Sigmoid colon (tissue), 7 donors: ENCODE measurements around the gene ENTPD6. TPM values are rescaled to one million over a fixed set of nuclear protein-coding genes. Genes with fewer than 3 reads are reported as not detected.
A peak's percentile ranks its signal among the peaks of the same experiment; 100 is the strongest.

Experiments
- DNase-seq: peaks from one replicate; pipeline ENCODE4 v3.0.0-alpha.2; 2019
- H3K27ac ChIP-seq, 4 donors: fragments of 200-600 bp; sonication (generic); one replicate each; pipeline ENCODE4 v1.5.1; 2016 to 2019; ENCODE audit warnings: mild to moderate bottlenecking in 1 of 4
- H3K27me3 ChIP-seq, 3 donors: fragments of 200-600 bp; sonication (generic); one replicate each; pipeline ENCODE4 v1.5.1; 2019; ENCODE audit warnings: mild to moderate bottlenecking in 1 of 3
- H3K36me3 ChIP-seq, 4 donors: fragments of 200-600 bp; sonication (generic); one replicate each; pipeline ENCODE4 v1.5.1; 2016 to 2019
- H3K4me1 ChIP-seq, 4 donors: fragments of 200-600 bp; sonication (generic); one replicate each; pipeline ENCODE4 v1.5.1; 2017 to 2019
- H3K4me3 ChIP-seq, 4 donors: fragments of 200-600 bp; sonication (generic); one replicate each; pipeline ENCODE4 v1.5.1; 2017 to 2019; ENCODE audit warnings: mild to moderate bottlenecking in 2 of 4, moderate library complexity in 1 of 4
- H3K9me3 ChIP-seq, 4 donors: fragments of 200-600 bp in 3 of 4; sonication (generic) in 3 of 4; one replicate each; pipeline versions ENCODE4 v1.5.1 to v1.6.1; 2013 to 2019
- CTCF ChIP-seq, 4 experiments: fragments of 450-650 bp in 3 of 4; fragments of 200-600 bp in 1 of 4; IDR thresholded peaks; one replicate each; pipeline ENCODE4 v1.5.1; 2016 to 2019; ENCODE audit warnings: antibody characterized with exemption in 4 of 4, mild to moderate bottlenecking in 3 of 4, moderate library complexity in 2 of 4
- EP300 ChIP-seq, 4 donors: sonication (generic); formaldehyde crosslinking; IDR thresholded peaks; one replicate each; pipeline ENCODE4 v1.6.1; 2017; ENCODE audit warnings: antibody characterized with exemption in 4 of 4
- POLR2A ChIP-seq, 2 donors: fragments of 450-650 bp; IDR thresholded peaks; one replicate each; pipeline ENCODE4 v1.6.1; 2016; ENCODE audit warnings: antibody characterized with exemption in 2 of 2, mild to moderate bottlenecking in 2 of 2, moderate library complexity in 2 of 2
- POLR2AphosphoS5 ChIP-seq, 4 donors: sonication (generic); formaldehyde crosslinking; IDR thresholded peaks; one replicate each; pipeline ENCODE4 v1.6.1; 2017; ENCODE audit warnings: antibody characterized with exemption in 4 of 4
- WGBS, 2 donors: extraction: QIAGEN DNeasy Blood & Tissue Kit; methylation state at CpG; one replicate each; pipeline ENCODE4 v1.1.7; 2013; 5-methylcytosine and 5-hydroxymethylcytosine counted together
- intact Hi-C: fragments of 100-400 bp; cut with DNase I; formaldehyde crosslinking; loops from one replicate; pipeline ENCODE4 v1.15.1; 2023
- polyA plus RNA-seq, 3 donors: library from polyadenylated mRNA; stranded (reverse); fragments of 200-250 nt; gene quantifications; one replicate each; pipeline ENCODE4 v1.2.3, GENCODE V29; 2013
- total RNA-seq, 4 donors: library from RNA; depleted of rRNA; stranded (reverse); fragments of >200 nt; gene quantifications; one replicate each; pipeline ENCODE4 v1.1.0, GENCODE V29; 2016
- donor health status: healthy with polysubstance abuse.
- donor health status: Bipolar disorder and iron deficiency.
- donor health status: healthy.

ENTPD6 gene
- total and polyA plus RNA-seq, 7 donors = 26.0 to 117 (median 41.4) TPM

- no peak for DNase-seq
- Histone ChIP-seq H3K27ac (peak overlapping the region; percentile 67 to 97 (median 96)), H3K36me3 (peaks cover 0 to 12% (median 7%) of the 10 kb centered on the region in 4 donors), H3K27me3 (no peaks in the 10 kb centered on the region), H3K9me3 (no peaks in the 10 kb centered on the region), H3K4me3 (no peak overlapping the region), H3K4me1 (peaks cover 0 to 93% (median 87%) of the 10 kb centered on the region in 4 donors)
- TF ChIP-seq EP300 (IDR thresholded peaks at IDR 0.05) (no peak), POLR2A (IDR thresholded peaks at IDR 0.05) (no peak), CTCF (IDR thresholded peaks at IDR 0.05) (no peak), POLR2AphosphoS5 (IDR thresholded peaks at IDR 0.05) (no peak)
- 58 to 71% methylated on average over 5 of the region's 5 CpGs for WGBS, 2 donors
- intact Hi-C loops = no loop called here
Measured at GRCh38 chr20:25254571-25254970, 59.1 kb downstream of the ENTPD6 start.

- Histone ChIP-seq H3K36me3 (peaks cover 0 to 18% (median 12%) of the 10 kb centered on the region in 4 donors), H3K4me1 (peaks cover 0 to 87% (median 85%) of the 10 kb centered on the region in 4 donors), H3K9me3 (no peaks in the 10 kb centered on the region), H3K4me3 (no peak overlapping the region), H3K27me3 (no peaks in the 10 kb centered on the region), H3K27ac (peak overlapping the region; percentile 67 to 97 (median 96))
- intact Hi-C loops = no loop called here
- 50 to 82% methylated on average over 12 of the region's 12 CpGs for WGBS, 2 donors
- DNase-seq = no peak
- peak in 1 of 4 donors; percentile 14 for TF ChIP-seq POLR2AphosphoS5 (IDR thresholded peaks at IDR 0.05)
- no peak for TF ChIP-seq EP300 (IDR thresholded peaks at IDR 0.05)
Measured at GRCh38 chr20:25254986-25255680, 59.6 kb downstream of the ENTPD6 start.

- TF ChIP-seq POLR2A (IDR thresholded peaks at IDR 0.05) = no peak
- TF ChIP-seq EP300 (IDR thresholded peaks at IDR 0.05) = no peak
- no peak for TF ChIP-seq CTCF (IDR thresholded peaks at IDR 0.05)
- no peak for TF ChIP-seq POLR2AphosphoS5 (IDR thresholded peaks at IDR 0.05)
- Histone ChIP-seq H3K27me3 (no peaks in the 10 kb centered on the region), H3K4me3 (no peak overlapping the region), H3K36me3 (peaks cover 0 to 30% (median 21%) of the 10 kb centered on the region in 4 donors), H3K9me3 (no peaks in the 10 kb centered on the region), H3K4me1 (peaks cover 0 to 81% (median 75%) of the 10 kb centered on the region in 4 donors), H3K27ac (peak overlapping the region; percentile 35 to 96 (median 81))
- intact Hi-C loops = no loop called here
- DNase-seq = no peak
- 91 to 94% methylated on average over 5 of the region's 5 CpGs for WGBS, 2 donors
Measured at GRCh38 chr20:25256226-25256859, 60.8 kb downstream of the ENTPD6 start.

GRCh38 chr20:25257130-25257529 is 61.6 kb downstream of the ENTPD6 start:
- Histone ChIP-seq H3K27ac (peak overlapping the region in 3 of 4 donors; percentile 67 to 96 (median 95)), H3K4me1 (peaks cover 0 to 74% (median 67%) of the 10 kb centered on the region in 4 donors)

More at GRCh38 chr20:25257130-25257529, 61.6 kb downstream of the ENTPD6 start:
- TF ChIP-seq EP300 (IDR thresholded peaks at IDR 0.05) (no peak), POLR2AphosphoS5 (IDR thresholded peaks at IDR 0.05) (no peak), POLR2A (IDR thresholded peaks at IDR 0.05) (no peak), CTCF (IDR thresholded peaks at IDR 0.05) (no peak)
- DNase-seq = no peak
- intact Hi-C loops = no loop called here
- no peaks in the 10 kb centered on the region for H3K27me3 ChIP-seq
- no peaks in the 10 kb centered on the region for H3K9me3 ChIP-seq
- 93 to 94% methylated on average over 5 of the region's 5 CpGs for WGBS, 2 donors
- H3K4me3 ChIP-seq = no peak overlapping the region
- H3K36me3 ChIP-seq = peaks cover 0 to 38% (median 24%) of the 10 kb centered on the region in 4 donors
